Hematopoietic multipotent progenitor cell treated with erythropoietin and hydrocortisone succinate and interleukin-3 and kit ligand, for 17 days (in vitro differentiated cells): ENCODE measurements around the gene SLC25A5.
A peak's percentile ranks its signal among the peaks of the same experiment; 100 is the strongest.
"Not testable (repeated sequence)": the region's sequence is repeated elsewhere in the genome, so short reads cannot be mapped to it uniquely, and the experiment has no call there.

Experiments used
- DNase-seq: peaks from one replicate; pipeline ENCODE4 v3.0.0-alpha.2; 2015; ENCODE audit warnings: low spot score

SLC25A5 gene

GRCh38 chrX:119477812-119478232, 9.6 kb downstream of the SLC25A5 start:
- no peak for DNase-seq

DNA sequence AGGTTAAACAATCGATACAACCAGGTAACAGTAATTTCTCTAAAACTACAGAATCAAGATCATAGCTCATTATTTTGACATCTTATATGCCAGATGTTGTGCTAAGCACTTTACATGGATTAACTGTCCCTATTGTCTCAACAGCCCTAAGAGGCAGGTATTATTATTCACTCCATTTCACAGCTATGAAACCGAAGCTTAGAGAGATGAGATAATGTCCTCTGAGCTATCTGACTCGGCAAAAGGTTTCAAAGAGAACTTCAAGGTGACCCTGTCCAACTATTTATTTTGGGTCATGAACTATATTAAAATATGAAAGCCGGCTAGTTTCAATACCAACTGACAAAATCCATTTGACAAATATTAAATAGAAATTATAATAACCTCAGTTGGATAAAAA, 10.3 kb downstream of the SLC25A5 start:
- DNase-seq, result no peak

GRCh38 chrX:119479845-119480244, 11.6 kb downstream of the SLC25A5 start:
- no peak for DNase-seq

DNA sequence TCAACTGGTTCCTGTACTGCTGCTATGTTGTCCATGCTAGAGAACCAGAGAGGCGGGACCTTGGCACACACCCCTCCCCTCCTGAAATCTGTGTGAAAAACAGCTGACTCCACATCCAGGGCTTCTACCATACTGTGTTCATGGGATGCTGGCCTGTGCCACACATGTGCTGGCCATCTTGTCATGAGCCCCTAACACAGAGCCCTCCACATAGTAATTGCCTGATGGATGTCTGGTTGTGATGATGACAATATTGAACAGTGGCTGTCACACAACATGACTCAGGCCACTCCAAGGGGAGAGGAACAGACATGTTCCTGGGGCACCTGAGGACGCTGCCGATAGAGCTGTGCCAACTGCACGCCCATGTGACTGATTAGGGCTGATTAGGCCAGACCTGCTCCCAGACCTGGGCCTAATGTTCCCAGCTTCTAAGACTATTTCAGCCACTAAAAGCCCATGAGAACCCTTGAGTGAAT, 13.1 kb downstream of the SLC25A5 start:
- peak; percentile 49 for DNase-seq

GRCh38 chrX:119482041-119482440, 13.8 kb downstream of the SLC25A5 start:
- no peak for DNase-seq

DNA sequence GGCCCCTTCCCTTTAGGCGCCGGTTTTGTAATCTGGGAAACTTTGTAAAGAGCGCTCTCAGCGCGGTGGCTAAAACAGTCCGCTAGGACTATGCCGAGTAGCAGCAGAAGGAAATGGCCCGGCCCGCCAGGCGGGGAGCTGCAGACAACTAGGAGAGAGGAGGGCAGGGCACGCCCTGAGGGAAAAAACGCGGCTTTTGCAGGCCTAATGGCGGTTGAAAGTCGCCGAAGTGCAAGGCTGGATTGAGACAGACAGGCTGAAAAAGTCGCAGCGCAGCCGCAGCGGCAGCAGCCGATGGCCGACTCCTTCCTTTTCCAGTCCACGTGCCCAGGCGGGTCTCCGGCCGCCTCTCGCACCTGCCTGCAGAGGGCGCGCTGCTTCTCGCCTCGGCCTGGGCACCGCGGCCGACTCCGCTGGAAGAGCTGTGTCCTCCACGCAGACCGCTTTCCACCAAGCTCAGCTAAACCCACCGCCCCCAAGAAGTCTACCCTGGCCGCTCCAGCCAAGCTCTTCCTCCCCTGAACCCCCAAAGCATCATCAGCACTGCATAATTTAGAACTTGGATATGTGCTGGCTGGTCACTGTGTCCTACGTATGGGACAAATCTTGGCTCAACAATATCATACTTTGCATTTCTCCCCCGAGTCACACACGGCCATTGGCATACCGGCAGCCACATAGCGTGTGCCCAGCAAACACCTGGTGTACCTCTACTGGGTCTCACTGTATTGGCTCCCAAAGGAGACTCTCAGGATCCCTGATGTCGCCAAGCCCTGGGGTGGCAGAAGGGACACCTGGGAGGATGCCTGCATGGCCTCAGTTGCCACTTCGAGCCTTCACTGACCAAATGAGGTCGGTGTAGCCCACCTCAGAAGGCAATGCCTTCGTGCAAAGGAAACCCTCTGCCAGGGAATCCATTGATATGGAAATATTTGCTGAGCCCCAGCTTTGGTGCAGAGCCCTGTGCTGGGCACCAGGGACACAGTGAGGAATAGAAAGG, 14.5 kb downstream of the SLC25A5 start:
- DNase-seq, result peak; percentile 64

- no peak for DNase-seq
These were observed 18.5 kb downstream of the SLC25A5 start for GRCh38 chrX:119486745-119487144.

GRCh38 chrX:119487766-119488165, 19.5 kb downstream of the SLC25A5 start:
- not testable (repeated sequence) for DNase-seq

DNA sequence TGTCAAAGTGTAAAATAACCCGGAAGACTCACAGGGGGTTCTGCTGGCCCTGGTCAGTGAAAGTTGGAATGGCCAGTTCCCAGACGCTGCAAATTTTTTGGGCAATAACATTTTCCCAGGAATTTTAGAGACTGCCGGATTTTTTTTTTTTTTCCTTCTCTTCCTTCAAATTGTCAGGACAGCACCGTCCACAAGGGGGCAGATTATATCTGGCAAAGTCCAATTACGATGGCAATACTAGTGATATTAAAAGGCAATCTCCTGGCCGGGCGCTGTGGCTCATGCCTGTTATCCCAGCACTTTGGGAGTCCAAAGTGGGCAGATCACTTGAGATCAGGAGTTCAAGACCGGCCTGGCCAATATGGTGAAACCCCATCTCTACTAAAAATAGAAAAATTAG, 20.5 kb downstream of the SLC25A5 start:
- peak; percentile 52 for DNase-seq

- no peak for DNase-seq
These were observed 21.2 kb downstream of the SLC25A5 start for GRCh38 chrX:119489212-119490074.

DNA sequence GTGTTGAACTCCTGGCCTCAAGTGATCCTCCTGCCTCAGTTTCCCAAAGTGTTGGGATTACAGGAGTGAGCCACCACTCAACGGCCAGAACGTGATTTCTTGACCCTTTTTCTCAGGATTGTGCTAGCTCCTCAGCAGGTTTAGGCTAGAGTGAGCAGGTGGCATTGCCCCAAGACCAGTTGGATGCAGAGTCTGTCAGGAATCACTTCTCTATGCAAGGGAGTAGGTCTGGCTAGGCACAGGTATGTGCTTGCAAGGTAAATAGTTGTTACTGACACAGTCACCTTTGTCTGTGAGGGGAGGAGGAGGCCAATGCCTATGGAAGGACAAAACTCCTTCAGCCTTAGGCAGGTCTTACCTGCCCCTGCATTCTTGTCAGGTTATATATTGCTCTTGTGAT, 24.2 kb downstream of the SLC25A5 start:
- no peak for DNase-seq

DNA sequence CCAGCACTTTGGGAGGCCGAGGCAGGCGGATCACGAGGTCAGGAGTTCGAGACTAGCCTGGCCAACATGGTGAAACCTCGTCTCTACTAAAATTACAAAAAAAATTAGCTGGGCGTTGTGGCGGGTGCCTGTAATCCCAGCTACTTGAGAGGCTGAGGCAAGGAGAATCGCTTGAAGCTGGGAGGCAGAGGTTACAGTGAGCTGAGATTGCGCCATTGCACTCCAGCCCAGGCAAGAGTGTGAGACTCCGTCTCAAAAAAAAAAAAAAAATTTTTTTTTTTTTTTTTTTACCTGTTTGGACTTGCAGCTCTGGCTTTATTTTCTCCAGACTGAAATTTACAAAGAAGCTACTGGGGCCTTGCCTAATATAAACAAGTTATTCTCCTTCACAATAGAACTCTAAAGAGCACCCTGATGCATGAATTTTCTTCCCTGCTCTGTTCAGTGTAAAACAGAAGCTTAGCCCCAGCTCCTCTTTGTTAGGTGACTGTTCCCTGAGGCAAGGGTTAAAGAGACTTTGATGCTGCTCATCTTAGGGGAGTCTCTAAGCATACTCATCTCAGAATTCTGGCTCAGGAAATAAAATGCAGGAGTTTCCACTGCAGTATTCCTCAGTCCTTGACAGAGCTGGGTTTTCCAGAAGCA, 25.7 kb downstream of the SLC25A5 start:
- DNase-seq, result not testable (repeated sequence)

DNA sequence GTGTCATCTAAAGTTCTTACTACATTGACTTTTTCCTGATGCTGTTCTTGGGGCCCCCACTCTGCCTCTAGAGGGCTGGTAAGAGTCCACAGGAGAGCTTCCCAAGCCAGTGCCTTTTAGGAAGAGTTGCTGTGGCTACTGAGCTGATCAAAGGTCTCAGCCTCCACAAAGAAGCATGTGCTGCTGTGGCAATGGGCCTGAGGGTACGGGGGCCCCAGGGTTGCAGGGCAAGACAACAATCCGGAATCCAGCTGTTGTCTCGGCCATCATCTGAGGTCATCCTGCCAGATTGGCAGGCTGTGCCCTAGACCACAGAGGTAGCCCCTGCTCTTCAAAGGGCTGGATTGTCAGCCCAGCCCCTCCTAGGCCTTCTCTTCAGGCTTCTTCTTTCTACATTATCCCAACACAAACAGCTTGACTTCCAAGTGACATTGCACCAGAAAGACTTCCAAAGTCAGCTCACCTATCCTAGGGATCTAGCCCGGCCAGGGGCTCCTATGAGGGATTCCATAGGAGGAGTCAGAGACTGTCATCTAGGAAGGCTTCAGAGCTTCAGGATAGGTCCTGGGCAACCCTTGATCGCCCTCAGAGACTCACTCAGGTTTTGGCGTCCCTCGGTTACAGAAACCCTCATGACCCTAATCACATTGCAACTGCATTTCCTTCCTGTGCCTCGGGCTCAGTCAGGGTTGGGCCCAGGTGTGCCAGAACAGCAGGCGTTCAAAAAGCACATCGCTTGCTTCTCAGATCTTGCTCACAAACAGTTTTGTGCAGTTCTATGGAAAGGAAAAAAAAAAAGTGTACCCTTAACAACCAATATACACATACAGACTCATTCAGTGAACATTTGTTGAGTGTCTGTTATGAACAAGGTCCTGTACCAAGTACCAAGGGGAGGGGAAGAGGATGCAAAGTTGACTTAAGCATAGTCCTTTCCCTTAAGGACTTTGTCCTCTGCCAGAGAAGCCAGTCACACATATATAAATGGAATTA, 27.8 kb downstream of the SLC25A5 start:
- DNase-seq, result no peak

GRCh38 chrX:119497185-119497584, 28.9 kb downstream of the SLC25A5 start:
- DNase-seq, result no peak

GRCh38 chrX:119500061-119500800, 32.0 kb downstream of the SLC25A5 start:
- no peak for DNase-seq

- DNase-seq, result no peak
These were observed 33.4 kb downstream of the SLC25A5 start for GRCh38 chrX:119501511-119502148.

DNA sequence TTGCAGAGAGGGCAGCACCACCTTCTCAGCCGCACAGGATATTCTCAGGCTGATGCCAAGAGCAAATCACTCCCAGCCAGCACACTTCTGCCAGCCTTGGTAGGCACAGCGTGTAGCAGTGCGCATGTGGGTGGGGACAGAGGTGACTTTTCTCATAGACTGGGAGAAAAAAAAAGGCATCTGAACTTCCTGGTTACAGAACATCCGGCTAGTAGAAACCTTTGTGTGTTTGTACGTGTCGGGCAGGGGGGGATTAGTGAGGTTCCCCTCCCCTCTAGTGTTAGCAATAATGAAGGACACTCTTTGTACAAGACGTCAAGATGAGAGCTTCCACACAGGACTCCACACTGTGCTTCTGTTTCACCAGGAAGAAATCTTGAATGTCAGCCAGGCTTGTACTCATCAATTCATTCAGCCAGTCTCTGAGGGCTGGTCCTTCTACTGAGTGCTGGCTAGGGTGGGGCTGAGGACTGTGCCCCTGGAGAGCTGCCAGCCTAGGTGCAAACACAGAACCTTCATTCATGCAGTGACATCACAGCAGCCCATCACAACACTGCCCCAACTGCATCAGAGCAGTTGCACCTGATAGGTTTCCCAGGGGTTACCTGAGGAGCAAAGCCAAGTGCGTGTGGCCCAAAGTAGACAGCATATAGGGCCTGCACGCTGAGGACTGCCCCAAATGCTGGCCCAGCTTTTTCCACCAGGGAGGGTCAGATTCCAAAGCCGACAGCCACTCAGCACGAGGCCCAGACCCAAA, 34.7 kb downstream of the SLC25A5 start:
- DNase-seq, result no peak

DNA sequence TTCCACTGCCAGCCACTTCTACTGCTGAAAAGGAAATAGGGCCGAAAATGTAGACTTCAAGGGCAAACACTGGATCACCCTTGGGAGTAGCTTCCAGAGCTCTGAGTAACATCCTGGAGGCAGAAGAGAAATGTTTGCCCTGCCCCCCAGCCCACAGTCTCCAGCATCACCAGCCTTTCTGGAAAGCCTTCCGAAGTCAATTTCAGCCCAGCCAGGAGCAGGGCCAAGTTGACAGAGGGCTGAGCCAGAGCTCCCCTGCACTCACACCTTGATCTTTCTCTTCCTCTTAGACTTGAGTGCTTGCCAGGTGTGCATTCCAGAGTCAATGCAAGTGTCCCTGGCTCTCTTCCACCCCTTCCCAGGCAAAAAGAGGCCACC, 35.2 kb downstream of the SLC25A5 start:
- DNase-seq, result no peak

- DNase-seq, result not testable (repeated sequence)
These were observed 36.9 kb downstream of the SLC25A5 start for GRCh38 chrX:119505145-119505544.
